H9 (cell line): ENCODE data around the gene CCDC85B. TPM values are rescaled to one million over a fixed set of nuclear protein-coding genes. Genes with fewer than 3 reads are reported as not detected.

Source experiments
- DNase-seq: peaks from one replicate; pipeline ENCODE4 v3.0.0-alpha.2; 2017
- H2AFZ ChIP-seq: one replicate; pipeline ENCODE4 v1.6.1; 2013; ENCODE audit warnings: mild to moderate bottlenecking, low read length, control low read depth, moderate library complexity
- H2AK5ac ChIP-seq: 2 replicates; pipeline ENCODE4 v1.6.1; 2013; ENCODE audit warnings: low read length, control low read depth, mixed read lengths; ENCODE audit not compliant: insufficient read length
- H2BK120ac ChIP-seq: one replicate; pipeline ENCODE4 v1.6.1; 2013; ENCODE audit warnings: low read depth, mild to moderate bottlenecking, low read length, control low read depth, inconsistent platforms; ENCODE audit not compliant: poor library complexity, severe bottlenecking
- H2BK12ac ChIP-seq: 2 replicates; pipeline ENCODE4 v1.6.1; 2013; ENCODE audit warnings: low read length, control low read depth, mixed read lengths, low read depth; ENCODE audit not compliant: insufficient read length
- H2BK15ac ChIP-seq: 2 replicates; pipeline ENCODE4 v1.6.1; 2013; ENCODE audit warnings: low read depth, low read length, control low read depth
- H2BK20ac ChIP-seq: one replicate; pipeline ENCODE4 v1.6.1; 2013; ENCODE audit warnings: low read depth, mild to moderate bottlenecking, low read length, control low read depth, inconsistent platforms; ENCODE audit not compliant: poor library complexity, severe bottlenecking
- H2BK5ac ChIP-seq: 2 replicates; pipeline ENCODE4 v1.6.1; 2013; ENCODE audit warnings: low read length, control low read depth, mixed read lengths; ENCODE audit not compliant: insufficient read length
- H3K14ac ChIP-seq: 2 replicates; pipeline ENCODE4 v1.6.1; 2013; ENCODE audit warnings: low read length, control low read depth; ENCODE audit not compliant: insufficient read depth
- H3K18ac ChIP-seq: 2 replicates; pipeline ENCODE4 v1.6.1; 2013; ENCODE audit warnings: low read depth, mild to moderate bottlenecking, mixed read lengths, low read length, control low read depth; ENCODE audit not compliant: insufficient read length
- H3K23ac ChIP-seq: 2 replicates; pipeline ENCODE4 v1.6.1; 2013; ENCODE audit warnings: low read length, control low read depth, mixed read lengths, low read depth; ENCODE audit not compliant: insufficient read length
- H3K23me2 ChIP-seq: 2 replicates; pipeline ENCODE4 v1.6.1; 2013; ENCODE audit warnings: low read depth, mild to moderate bottlenecking, mixed read lengths, low read length, control low read depth; ENCODE audit not compliant: insufficient read length, poor library complexity, severe bottlenecking
- H3K27ac ChIP-seq: 2 replicates; pipeline ENCODE4 v1.5.1; 2013; ENCODE audit warnings: low read length, control low read depth, mixed read lengths, low read depth; ENCODE audit not compliant: insufficient read length
- H3K27me3 ChIP-seq: 2 replicates; pipeline ENCODE4 v1.6.1; 2013; ENCODE audit warnings: low read length, control low read depth, inconsistent platforms; ENCODE audit not compliant: insufficient read depth
- H3K4ac ChIP-seq: 2 replicates; pipeline ENCODE4 v1.6.1; 2013; ENCODE audit warnings: low read depth, mild to moderate bottlenecking, control low read depth, inconsistent platforms, low read length, moderate library complexity
- H3K4me1 ChIP-seq: 2 replicates; pipeline ENCODE4 v1.6.1; 2013; ENCODE audit warnings: low read length, control low read depth, inconsistent platforms; ENCODE audit not compliant: insufficient read depth
- H3K4me2 ChIP-seq: 2 replicates; pipeline ENCODE4 v1.6.1; 2013; ENCODE audit warnings: low read length, control low read depth, mixed read lengths; ENCODE audit not compliant: insufficient read length, insufficient read depth
- H3K56ac ChIP-seq: 2 replicates; pipeline ENCODE4 v1.6.1; 2013; ENCODE audit warnings: low read depth, mild to moderate bottlenecking, mixed read lengths, low read length, control low read depth; ENCODE audit not compliant: insufficient read length
- H3K79me1 ChIP-seq: 2 replicates; pipeline ENCODE4 v1.6.1; 2013; ENCODE audit warnings: low read depth, mild to moderate bottlenecking, moderate library complexity, low read length, control low read depth, inconsistent platforms; ENCODE audit not compliant: insufficient read depth, poor library complexity, severe bottlenecking
- H3K79me2 ChIP-seq: 2 replicates; pipeline ENCODE4 v1.6.1; 2013; ENCODE audit warnings: low read length, control low read depth, inconsistent platforms; ENCODE audit not compliant: insufficient read depth
- H3K9ac ChIP-seq: 2 replicates; pipeline ENCODE4 v1.6.1; 2013; ENCODE audit warnings: low read length, control low read depth, mixed read lengths; ENCODE audit not compliant: insufficient read length; ENCODE audit errors: extremely low read depth
- H3K9me3 ChIP-seq: one replicate; pipeline ENCODE4 v1.6.1; 2013; ENCODE audit warnings: low read depth, low read length, inconsistent platforms; ENCODE audit not compliant: control insufficient read depth
- H3T11ph ChIP-seq: one replicate; pipeline ENCODE4 v1.6.1; 2013; ENCODE audit warnings: mild to moderate bottlenecking, low read length, control low read depth, inconsistent platforms
- H4K20me1 ChIP-seq: one replicate; pipeline ENCODE4 v1.6.1; 2013; ENCODE audit not compliant: control insufficient read depth, insufficient read length, insufficient read depth
- H4K5ac ChIP-seq: 2 replicates; pipeline ENCODE4 v1.6.1; 2013; ENCODE audit warnings: low read depth, mild to moderate bottlenecking, mixed read lengths, low read length, control low read depth; ENCODE audit not compliant: insufficient read length
- H4K8ac ChIP-seq: replicated peaks from 2 replicates; pipeline ENCODE4 v1.6.1; 2013; ENCODE audit warnings: low read length, control low read depth, mixed read lengths, low read depth; ENCODE audit not compliant: insufficient read length
- H4K91ac ChIP-seq: 2 replicates; pipeline ENCODE4 v1.6.1; 2013; ENCODE audit warnings: low read depth, mild to moderate bottlenecking, moderate library complexity, mixed read lengths, low read length, control low read depth; ENCODE audit not compliant: insufficient read length
- H3K27ac Mint-ChIP-seq, 3 experiments: 2 replicates in 2 of 3; 3 replicates in 1 of 3; pipeline ENCODE4 v1.8.0; 2020 to 2021; ENCODE audit warnings: mixed read lengths in 3 of 3, mild to moderate bottlenecking in 1 of 3, moderate library complexity in 1 of 3
- H3K27me3 Mint-ChIP-seq: 2 replicates; pipeline ENCODE4 v1.8.0; 2021; ENCODE audit warnings: low read depth, mild to moderate bottlenecking, moderate library complexity, mixed read lengths
- H3K36me3 Mint-ChIP-seq, 3 experiments: 2 replicates in 2 of 3; 3 replicates in 1 of 3; pipeline ENCODE4 v1.8.0; 2020 to 2021; ENCODE audit warnings: low read depth in 3 of 3, mixed read lengths in 3 of 3; ENCODE audit not compliant: insufficient read depth in 1 of 3
- H3K4me1 Mint-ChIP-seq, 2 experiments: 2 replicates each; pipeline ENCODE4 v1.8.0; 2020; ENCODE audit warnings: mixed read lengths in 2 of 2
- H3K4me3 Mint-ChIP-seq, 2 experiments: 2 replicates in 1 of 2; 3 replicates in 1 of 2; pipeline ENCODE4 v1.8.0; 2020 to 2021; ENCODE audit warnings: mild to moderate bottlenecking in 2 of 2, mixed read lengths in 2 of 2, moderate library complexity in 1 of 2
- H3K9me3 Mint-ChIP-seq, 2 experiments: 2 replicates in 1 of 2; 3 replicates in 1 of 2; pipeline ENCODE4 v1.8.0; 2020; ENCODE audit warnings: mild to moderate bottlenecking in 2 of 2, mixed read lengths in 2 of 2, moderate library complexity in 1 of 2
- CTCF ChIP-seq: fragments of 200-600 bp; sonication (generic); conservative IDR thresholded peaks from 3 replicates; pipeline ENCODE4 v1.8.0; 2021; ENCODE audit warnings: antibody characterized with exemption, mild to moderate bottlenecking
- WGBS: extraction: QIAGEN DNeasy Blood & Tissue Kit; methylation state at CpG from one replicate; pipeline ENCODE4 v1.1.7; 2013; ENCODE audit warnings: missing lambda C conversion rate, low lambda C conversion rate, mixed read lengths; ENCODE audit not compliant: insufficient read length; ENCODE audit errors: extremely low coverage; 5-methylcytosine and 5-hydroxymethylcytosine counted together
- total RNA-seq: library from RNA; stranded (reverse); gene quantifications from 2 replicates; pipeline ENCODE4 v1.2.1, GENCODE V29; 2021

CCDC85B gene
- total RNA-seq, 1 experiment from 2014 or later, result 23.3 TPM

GRCh38 chr11:65895482-65895981 lies 5.1 kb downstream of the CCDC85B start:
- Histone ChIP-seq H3K18ac (no peak overlapping the region), H4K5ac (no peak overlapping the region), H3K9ac (no peak overlapping the region), H3K79me2 (no peaks in the 10 kb centered on the region; the same call in 1 of the 2 replicates), H3K4ac (no peak overlapping the region), H2BK12ac (no peak overlapping the region), H3K23me2 (peaks cover 20% of the 10 kb centered on the region), H3K4me2 (no peak overlapping the region), H3K56ac (no peak overlapping the region), H3K9me3 (no peaks in the 10 kb centered on the region), H3K79me1 (no peaks in the 10 kb centered on the region), H4K91ac (no peak overlapping the region), H4K8ac (no peak overlapping the region), H3K27me3 (peaks cover 5% of the 10 kb centered on the region; the same call in 1 of the 2 replicates), H3T11ph (no peak overlapping the region), H3K27ac (no peak overlapping the region), H2BK15ac (no peak overlapping the region), H4K20me1 (no peaks in the 10 kb centered on the region), H2BK120ac (no peak overlapping the region), H3K14ac (no peak overlapping the region), H2AFZ (no peak overlapping the region), H2BK5ac (no peak overlapping the region), H3K23ac (no peak overlapping the region), H2AK5ac (no peak overlapping the region), H3K4me1 (no peaks in the 10 kb centered on the region), H2BK20ac (no peak overlapping the region)
- Mint-ChIP-seq H3K36me3 (peaks cover 0 to 37% (median 0%) of the 10 kb centered on the region in 3 experiments; a peak in 2 of 7 replicates), H3K4me3 (no peak overlapping the region), H3K27me3 (peaks cover 29% of the 10 kb centered on the region), H3K9me3 (no peaks in the 10 kb centered on the region), H3K27ac (no peak overlapping the region; a peak in 1 of 7 replicates), H3K4me1 (peaks cover 21 to 29% of the 10 kb centered on the region in 2 experiments)
- no peak for TF ChIP-seq CTCF
- no peak for DNase-seq
- WGBS, result no CpG with 5 or more reads among the region's 5 CpGs
